SU-DHL-6 (cell line): Measurements from ENCODE around the gene MYLK2.

Experiments used
- CTCF ChIP-seq: fragments of 200-600 bp; sonication (generic); IDR thresholded peaks from one replicate; pipeline ENCODE4 v1.5.1; 2017; ENCODE audit warnings: antibody characterized with exemption, mild to moderate bottlenecking, low read length, moderate library complexity; ENCODE audit not compliant: insufficient read depth, poor library complexity, severe bottlenecking
- EZH2phosphoT487 ChIP-seq: fragments of 200-600 bp; sonication (generic), shearing (Covaris generic); conservative IDR thresholded peaks from 2 replicates; pipeline ENCODE4 v1.6.1; 2018; ENCODE audit warnings: mild to moderate bottlenecking, antibody characterized with exemption, low read length, moderate library complexity, mixed read lengths

GRCh38 chr20:31864521-31865400 is 45.6 kb downstream of the MYLK2 start:
- TF ChIP-seq CTCF, result no peak
- TF ChIP-seq EZH2phosphoT487, result no peak
